Measurements from ENCODE around the gene ATP6V1C2.

- TF ChIP-seq, protein P1, sequence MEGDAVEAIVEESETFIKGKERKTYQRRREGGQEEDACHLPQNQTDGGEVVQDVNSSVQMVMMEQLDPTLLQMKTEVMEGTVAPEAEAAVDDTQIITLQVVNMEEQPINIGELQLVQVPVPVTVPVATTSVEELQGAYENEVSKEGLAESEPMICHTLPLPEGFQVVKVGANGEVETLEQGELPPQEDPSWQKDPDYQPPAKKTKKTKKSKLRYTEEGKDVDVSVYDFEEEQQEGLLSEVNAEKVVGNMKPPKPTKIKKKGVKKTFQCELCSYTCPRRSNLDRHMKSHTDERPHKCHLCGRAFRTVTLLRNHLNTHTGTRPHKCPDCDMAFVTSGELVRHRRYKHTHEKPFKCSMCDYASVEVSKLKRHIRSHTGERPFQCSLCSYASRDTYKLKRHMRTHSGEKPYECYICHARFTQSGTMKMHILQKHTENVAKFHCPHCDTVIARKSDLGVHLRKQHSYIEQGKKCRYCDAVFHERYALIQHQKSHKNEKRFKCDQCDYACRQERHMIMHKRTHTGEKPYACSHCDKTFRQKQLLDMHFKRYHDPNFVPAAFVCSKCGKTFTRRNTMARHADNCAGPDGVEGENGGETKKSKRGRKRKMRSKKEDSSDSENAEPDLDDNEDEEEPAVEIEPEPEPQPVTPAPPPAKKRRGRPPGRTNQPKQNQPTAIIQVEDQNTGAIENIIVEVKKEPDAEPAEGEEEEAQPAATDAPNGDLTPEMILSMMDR (conservative IDR thresholded peaks at IDR 0.05; ENCODE audit: low read length): no peak
- TF ChIP-seq EZH2phosphoT487 (IDR thresholded peaks at IDR 0.05; ENCODE audit: borderline replicate concordance): no peak
Measured at GRCh38 chr2:10781746-10782145, 60.3 kb downstream of the ATP6V1C2 start.
